Tongue (tissue), 2 donors: Measurements from ENCODE around the gene CFAP77. TPM values are rescaled to one million over a fixed set of nuclear protein-coding genes. Genes with fewer than 3 reads are reported as not detected.
"Not testable (repeated sequence)": the region's sequence is repeated elsewhere in the genome, so short reads cannot be mapped to it uniquely, and the experiment has no call there.

Source experiments
- DNase-seq: peaks from one replicate; pipeline ENCODE4 v3.0.0-alpha.2; 2015
- total RNA-seq: library from RNA; depleted of rRNA; stranded (reverse); fragments of >200 nt; gene quantifications from one replicate; pipeline ENCODE4 v1.2.3, GENCODE V29; 2014

Gene CFAP77
- not detected for total RNA-seq

- peak; percentile 47 for DNase-seq
These were observed at the start of gene CFAP77 for GRCh38 chr9:132409828-132410528. Gene CFAP77, plus strand, starts transcription at chr9:132410211. Its CDS starts 61 bp downstream, at chr9:132410272.

DNA sequence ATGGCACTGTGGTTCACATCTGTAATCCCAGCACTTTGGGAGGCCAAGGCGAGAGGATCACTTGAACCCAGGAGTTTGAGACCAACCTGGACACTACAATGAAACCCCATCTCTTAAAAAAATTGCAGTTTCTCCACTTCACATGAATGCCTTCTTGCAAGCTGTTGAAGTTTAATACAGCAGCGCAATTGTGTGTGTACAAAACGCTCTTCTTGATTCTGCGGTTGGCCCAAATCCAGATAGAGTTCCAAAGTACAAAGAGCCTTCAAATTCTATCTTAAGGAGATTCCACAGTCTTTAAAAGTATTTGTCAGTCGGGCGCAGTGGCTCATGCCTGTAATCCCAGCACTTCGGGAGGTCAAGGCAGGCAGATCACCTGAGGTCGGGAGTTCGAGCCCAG is 45.9 kb upstream of the CFAP77 start:
- no peak for DNase-seq

GRCh38 chr9:132365986-132366385 is 44.0 kb upstream of the CFAP77 start:
- no peak for DNase-seq

GRCh38 chr9:132366481-132366880 is 43.5 kb upstream of the CFAP77 start:
- no peak for DNase-seq

DNA sequence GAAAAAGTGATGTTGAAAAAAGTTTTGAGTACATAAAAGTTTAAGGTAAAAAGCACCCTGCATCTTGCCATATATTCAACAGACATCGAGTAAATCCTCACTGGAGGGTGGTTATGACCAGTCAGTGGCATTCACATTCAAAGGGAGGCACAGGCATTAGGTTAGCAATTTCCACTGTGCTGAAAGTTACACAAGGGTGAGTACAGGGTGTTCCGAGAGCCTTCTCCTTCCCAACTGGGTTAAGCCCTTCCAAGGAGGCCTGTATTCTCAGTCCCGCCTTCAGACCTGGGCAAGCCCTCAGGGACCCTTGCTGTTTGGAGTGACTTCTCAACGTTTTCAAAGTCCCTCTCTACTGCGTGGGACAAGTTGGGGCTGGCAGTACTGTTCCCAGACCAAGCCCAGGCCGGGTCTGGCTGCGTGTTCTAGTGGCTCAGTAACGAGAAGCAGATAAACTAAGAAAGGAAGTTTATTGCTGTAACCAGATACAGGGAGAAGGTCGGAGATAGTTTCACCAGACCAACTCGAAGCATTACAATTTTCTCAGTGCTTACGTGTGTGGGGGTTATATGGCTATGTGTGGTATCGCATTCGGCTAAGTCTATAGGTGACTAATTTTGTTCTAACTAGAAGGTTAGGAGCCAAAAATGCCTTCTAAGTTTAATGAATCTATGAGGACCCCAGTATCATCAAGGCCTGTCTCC is 42.2 kb upstream of the CFAP77 start:
- DNase-seq, result no peak

DNA sequence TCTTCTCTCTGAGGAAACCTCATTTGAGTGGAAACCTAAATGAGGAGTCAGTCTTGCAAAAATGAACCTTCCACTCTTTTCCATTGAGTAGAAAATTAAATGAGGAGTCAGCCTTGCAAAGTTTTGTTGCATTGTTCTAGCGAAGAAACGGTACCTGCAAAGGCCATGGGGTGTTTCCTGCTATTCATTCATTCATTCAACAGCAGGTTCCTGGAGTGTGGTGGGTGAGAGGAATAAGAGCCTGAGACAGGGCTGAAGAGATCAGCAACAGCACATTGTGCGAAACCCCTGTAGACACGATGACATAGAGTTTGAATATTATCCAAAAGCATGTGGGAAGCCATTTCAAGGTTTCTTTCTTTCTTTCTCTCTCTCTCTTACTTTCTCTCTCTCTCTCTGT is 40.6 kb upstream of the CFAP77 start:
- no peak for DNase-seq

DNA sequence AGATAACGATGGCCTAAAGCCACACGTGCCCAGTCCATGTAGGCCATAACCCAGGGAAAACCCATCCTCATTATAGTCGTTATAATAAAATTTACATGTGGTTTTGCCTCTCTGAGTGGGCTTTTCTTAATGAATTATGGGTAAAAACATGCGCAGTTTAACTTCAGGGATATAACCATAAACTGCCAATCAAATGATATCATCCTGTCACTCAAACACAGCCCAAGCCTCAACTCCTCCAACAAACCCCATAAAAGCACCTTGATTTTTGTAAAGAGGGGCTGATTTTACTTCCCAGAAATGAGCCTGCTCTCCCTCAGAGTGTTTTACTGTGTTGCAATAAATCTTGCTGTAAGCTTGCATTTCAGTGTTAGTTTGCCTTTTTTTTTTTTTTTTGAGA is 39.4 kb upstream of the CFAP77 start:
- DNase-seq, result no peak

DNA sequence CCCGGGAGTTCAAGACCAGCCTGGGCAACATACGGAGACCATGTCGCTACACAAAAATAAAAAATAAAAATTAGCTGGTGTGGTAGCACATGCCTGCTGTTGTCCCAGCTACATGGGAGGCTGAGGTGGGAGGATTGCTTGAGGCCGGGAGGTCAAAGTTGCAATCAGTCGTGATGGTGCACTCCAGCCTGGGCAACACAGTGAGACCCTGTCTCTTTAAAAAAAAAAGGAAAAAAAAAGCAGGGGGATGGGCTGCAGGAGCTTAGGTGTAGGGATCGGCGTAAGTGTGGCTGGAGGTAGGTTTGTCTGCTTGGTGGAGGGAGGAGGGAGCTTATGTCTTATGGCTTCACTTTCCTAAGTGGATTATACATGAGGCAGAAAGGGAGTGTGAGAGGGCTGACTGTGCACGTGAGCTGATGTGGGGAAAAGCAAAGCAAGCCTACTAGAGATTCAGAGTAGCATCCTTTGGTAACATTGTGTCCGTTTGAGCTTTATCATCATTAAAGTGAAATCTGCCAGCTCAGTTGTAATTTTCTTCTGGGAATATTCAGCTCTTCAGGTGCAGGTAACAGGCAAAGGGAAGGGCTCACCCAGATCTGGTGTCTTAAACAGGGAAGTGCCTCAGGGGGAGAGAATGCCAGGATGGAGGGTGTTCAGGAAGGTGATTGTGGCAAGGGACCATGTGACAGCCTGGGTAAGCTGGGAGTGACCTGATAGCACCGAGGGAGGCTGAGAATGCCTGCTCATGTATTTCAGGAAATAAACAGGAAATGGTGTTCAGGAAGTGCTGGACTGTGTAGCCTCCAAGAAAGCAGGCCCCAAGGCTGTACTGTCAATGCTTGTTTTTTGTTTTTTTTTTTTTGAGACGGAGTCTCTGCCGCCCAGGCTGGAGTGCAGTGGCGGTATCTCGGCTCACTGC is 37.6 kb upstream of the CFAP77 start:
- DNase-seq, result peak; percentile 14

DNA sequence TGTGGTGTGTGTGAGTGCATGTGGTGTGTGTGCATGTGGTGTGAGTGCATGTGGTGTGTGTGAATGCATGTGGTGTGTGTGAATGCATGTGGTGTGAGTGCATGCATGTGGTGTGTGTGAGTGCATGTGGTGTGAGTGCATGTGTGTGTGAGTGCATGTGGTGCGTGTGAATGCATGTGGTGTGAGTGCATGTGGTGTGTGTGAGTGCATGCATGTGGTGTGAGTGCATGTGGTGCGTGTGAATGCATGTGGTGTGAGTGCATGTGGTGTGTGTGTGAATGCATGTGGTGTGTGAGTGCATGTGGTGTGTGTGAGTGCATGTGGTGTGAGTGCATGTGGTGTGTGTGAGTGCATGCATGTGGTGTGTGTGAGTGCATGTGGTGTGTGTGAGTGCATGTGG is 32.2 kb upstream of the CFAP77 start:
- DNase-seq, result not testable (repeated sequence)

GRCh38 chr9:132378416-132378815 is 31.6 kb upstream of the CFAP77 start:
- DNase-seq, result not testable (repeated sequence)

GRCh38 chr9:132381966-132382541 is 28.0 kb upstream of the CFAP77 start:
- no peak for DNase-seq

DNA sequence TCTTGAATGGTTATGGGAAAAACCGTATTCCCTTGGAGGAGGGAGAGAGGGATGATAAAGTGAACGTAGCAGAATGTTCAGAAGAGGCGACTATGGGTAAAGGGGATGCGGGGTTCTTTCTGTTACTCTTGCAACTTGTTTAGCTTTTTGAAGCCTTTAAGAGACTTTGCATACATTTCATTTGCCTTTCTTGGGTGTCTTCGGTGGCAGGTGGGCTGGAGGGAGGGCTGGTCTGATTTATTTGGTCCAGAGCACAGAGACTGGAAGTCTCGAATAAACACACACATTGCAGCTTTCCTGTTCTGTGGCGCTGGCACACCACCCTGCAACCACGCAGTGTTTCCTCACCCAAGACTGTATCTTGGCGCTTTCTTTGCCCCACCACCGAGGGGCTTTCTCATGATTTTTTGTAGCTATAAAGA is 26.5 kb upstream of the CFAP77 start:
- no peak for DNase-seq

- DNase-seq, result no peak
These were observed 25.6 kb upstream of the CFAP77 start for GRCh38 chr9:132384376-132384775.

DNA sequence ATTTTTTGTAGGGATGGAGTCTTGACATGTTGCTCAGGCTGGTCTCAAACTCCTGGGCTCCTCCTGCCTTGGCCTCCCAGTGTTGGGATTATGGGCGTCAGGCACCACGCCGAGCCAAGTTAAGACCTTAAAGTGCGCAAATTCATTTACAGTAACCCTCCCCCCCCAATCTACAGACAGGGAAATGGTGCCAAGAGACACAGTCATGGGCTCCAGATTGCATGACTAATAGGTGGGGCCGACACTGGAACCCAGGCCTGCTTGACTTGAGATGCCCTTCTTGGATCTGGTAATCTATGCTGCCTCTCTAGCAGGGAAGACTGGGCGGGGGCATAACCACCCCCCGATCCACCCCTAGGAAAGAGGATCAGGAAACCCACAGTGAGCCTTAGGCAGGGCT is 22.9 kb upstream of the CFAP77 start:
- DNase-seq, result no peak

DNA sequence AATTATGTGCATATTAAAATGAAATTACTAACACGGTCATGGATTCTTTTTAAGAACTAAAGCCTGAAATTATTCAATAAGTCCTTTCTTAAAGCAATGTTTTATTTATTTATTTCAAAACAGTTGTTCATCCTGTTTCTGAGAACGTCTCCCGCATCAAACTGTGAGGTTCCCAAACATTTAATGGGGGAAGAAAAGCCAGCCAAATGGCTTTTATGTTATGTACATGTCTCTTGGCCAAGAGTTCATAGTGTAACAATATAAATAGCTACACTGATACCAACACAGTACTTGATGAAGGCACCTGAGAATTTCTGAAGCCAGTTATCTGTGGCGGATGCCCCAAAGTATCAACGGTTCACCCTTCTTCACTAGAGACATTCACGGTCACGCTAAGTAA is 19.0 kb upstream of the CFAP77 start:
- no peak for DNase-seq

DNA sequence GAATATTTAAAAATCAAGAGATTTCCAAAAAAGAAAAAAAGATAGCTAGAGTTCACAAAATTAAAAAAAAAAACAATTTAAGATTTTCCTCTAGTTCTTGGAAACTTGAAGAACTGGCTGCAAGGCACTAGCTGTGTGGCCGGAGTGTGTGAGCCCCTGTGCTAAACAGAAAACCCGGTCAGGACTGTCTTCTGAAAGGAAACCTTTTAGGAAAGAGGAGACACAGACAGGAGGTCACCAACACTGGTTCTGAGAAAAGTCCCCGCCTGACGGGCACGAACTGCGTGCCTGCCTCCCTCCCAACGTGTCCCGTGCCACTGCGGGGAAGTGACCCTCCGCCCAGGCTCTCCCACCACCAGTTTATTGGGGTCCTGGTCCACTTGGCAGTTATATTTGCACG is 18.6 kb upstream of the CFAP77 start:
- no peak for DNase-seq

- DNase-seq, result no peak
These were observed 14.5 kb upstream of the CFAP77 start for GRCh38 chr9:132395560-132395959.

DNA sequence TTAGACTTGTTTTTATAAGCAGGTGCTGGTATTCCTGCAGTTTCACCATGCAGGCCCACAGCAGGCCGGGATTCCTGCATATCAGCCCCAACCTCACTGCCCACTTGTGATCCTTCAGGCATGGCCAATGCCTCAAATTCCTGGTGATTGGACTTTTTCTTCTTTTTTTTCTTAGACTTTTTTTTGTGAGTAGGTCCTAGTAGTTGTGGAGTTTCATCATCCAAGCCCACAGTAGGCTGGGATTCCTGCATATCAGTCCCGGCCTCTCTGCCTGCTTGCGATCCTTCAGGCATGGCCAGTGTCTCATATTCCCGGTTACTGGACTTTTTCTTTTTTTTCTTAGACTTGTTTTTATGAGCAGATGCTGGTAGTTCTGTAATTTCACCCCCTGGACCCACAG is 8.2 kb upstream of the CFAP77 start:
- no peak for DNase-seq

- peak; percentile 14 for DNase-seq
These were observed 5.7 kb upstream of the CFAP77 start for GRCh38 chr9:132404228-132404881.

GRCh38 chr9:132406554-132407122 is 3.4 kb upstream of the CFAP77 start, which contains the start of gene TTF1:
Gene TTF1, minus strand, starts transcription at chr9:132406840. Its CDS starts 4,019 bp downstream, at chr9:132402821.
- peak; percentile 95 for DNase-seq

GRCh38 chr9:132407196-132407595 is 2.8 kb upstream of the CFAP77 start:
- DNase-seq, result no peak
